HG03442 (cell line): Measurements from ENCODE around the gene DPEP1.
"Not testable (repeated sequence)": the region's sequence is repeated elsewhere in the genome, so short reads cannot be mapped to it uniquely, and the experiment has no call there.

Source experiments
- ATAC-seq: cut with Tn5 transposase; IDR thresholded peaks from one replicate; pipeline ENCODE4 v1.9.1; 2021; ENCODE audit warnings: mild to moderate bottlenecking, moderate library complexity; ENCODE audit not compliant: unreplicated experiment

Gene DPEP1

GRCh38 chr16:89613231-89613953 is at the start of gene DPEP1:
DPEP1 (plus strand) TSS chr16:89613642; CDS start chr16:89630411, 16,769 bp downstream.
- no peak for ATAC-seq

- ATAC-seq: no peak
Observed at GRCh38 chr16:89564476-89565255, 48.8 kb upstream of the DPEP1 start.

- no peak for ATAC-seq
Observed at GRCh38 chr16:89565256-89565505, 48.3 kb upstream of the DPEP1 start.

GRCh38 chr16:89565506-89566372 is 47.7 kb upstream of the DPEP1 start:
- no peak for ATAC-seq

GRCh38 chr16:89567656-89568594 is 45.5 kb upstream of the DPEP1 start:
- ATAC-seq: no peak

GRCh38 chr16:89569506-89570341 is 43.7 kb upstream of the DPEP1 start:
- ATAC-seq: no peak

GRCh38 chr16:89570342-89570923 is 43.0 kb upstream of the DPEP1 start:
- ATAC-seq: no peak

- not testable (repeated sequence) for ATAC-seq
Observed at GRCh38 chr16:89570983-89571598, 42.4 kb upstream of the DPEP1 start.

GRCh38 chr16:89571636-89572035 is 41.8 kb upstream of the DPEP1 start:
- ATAC-seq: no peak

- ATAC-seq: no peak
Observed at GRCh38 chr16:89572073-89572484, 41.4 kb upstream of the DPEP1 start.

- no peak for ATAC-seq
Observed at GRCh38 chr16:89572485-89573205, 40.8 kb upstream of the DPEP1 start.

GRCh38 chr16:89573826-89574680 is 39.4 kb upstream of the DPEP1 start:
- ATAC-seq: peak; percentile 7

- ATAC-seq: peak; percentile 41
Observed at GRCh38 chr16:89574681-89575246, 38.7 kb upstream of the DPEP1 start.

GRCh38 chr16:89575247-89576152 is 37.9 kb upstream of the DPEP1 start, which contains the start of gene CPNE7:
CPNE7 (plus strand) TSS chr16:89575758; CDS start chr16:89575898, 140 bp downstream.
- no peak for ATAC-seq

- ATAC-seq: no peak
Observed at GRCh38 chr16:89576153-89577054, 37.0 kb upstream of the DPEP1 start.
